ENCODE measurements around the gene UCKL1.

DNA sequence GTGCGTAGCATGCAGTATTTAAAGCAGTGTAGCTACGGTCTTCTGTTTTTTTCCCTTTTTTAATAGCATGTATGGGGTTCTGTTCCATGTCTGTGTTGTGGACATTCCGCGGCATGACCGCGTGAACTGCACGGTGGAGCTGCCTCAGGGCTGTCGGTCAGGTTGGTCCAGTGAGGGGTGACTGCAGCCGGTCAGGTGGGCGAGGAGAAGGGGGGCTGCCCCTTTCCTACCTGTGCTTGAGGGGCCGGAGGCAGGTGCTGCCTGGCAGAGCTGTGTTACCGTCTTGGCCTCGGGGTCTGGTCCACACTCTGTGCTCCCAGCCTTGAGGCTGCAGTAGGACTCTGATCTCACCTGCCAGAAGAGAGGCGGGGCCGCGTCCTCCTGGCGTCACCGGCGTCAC, 24.5 kb downstream of the UCKL1 start:
- TF ChIP-seq, protein P1, sequence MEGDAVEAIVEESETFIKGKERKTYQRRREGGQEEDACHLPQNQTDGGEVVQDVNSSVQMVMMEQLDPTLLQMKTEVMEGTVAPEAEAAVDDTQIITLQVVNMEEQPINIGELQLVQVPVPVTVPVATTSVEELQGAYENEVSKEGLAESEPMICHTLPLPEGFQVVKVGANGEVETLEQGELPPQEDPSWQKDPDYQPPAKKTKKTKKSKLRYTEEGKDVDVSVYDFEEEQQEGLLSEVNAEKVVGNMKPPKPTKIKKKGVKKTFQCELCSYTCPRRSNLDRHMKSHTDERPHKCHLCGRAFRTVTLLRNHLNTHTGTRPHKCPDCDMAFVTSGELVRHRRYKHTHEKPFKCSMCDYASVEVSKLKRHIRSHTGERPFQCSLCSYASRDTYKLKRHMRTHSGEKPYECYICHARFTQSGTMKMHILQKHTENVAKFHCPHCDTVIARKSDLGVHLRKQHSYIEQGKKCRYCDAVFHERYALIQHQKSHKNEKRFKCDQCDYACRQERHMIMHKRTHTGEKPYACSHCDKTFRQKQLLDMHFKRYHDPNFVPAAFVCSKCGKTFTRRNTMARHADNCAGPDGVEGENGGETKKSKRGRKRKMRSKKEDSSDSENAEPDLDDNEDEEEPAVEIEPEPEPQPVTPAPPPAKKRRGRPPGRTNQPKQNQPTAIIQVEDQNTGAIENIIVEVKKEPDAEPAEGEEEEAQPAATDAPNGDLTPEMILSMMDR (IDR thresholded peaks at IDR 0.05; ENCODE audit: insufficient read depth, low read depth, low read length) = no peak
- no peak for TF ChIP-seq EZH2 (IDR thresholded peaks at IDR 0.05; ENCODE audit: insufficient read depth, low read length)

Measured in astrocyte (in vitro differentiated cells and primary cell).